GM10266 (cell line): ENCODE data around the gene YIPF1.

ENCODE experiments used
- DNase-seq: peaks from one replicate; pipeline ENCODE4 v3.0.0; 2012; ENCODE audit errors: extremely low spot score
- TF ChIP-seq, protein P1 (sequence below): IDR thresholded peaks from 2 replicates; pipeline ENCODE4 v1.5.1; 2012; ENCODE audit warnings: mild to moderate bottlenecking, low read depth; ENCODE audit not compliant: control insufficient read depth, insufficient read depth; ENCODE audit errors: missing control alignments

Gene YIPF1

DNA sequence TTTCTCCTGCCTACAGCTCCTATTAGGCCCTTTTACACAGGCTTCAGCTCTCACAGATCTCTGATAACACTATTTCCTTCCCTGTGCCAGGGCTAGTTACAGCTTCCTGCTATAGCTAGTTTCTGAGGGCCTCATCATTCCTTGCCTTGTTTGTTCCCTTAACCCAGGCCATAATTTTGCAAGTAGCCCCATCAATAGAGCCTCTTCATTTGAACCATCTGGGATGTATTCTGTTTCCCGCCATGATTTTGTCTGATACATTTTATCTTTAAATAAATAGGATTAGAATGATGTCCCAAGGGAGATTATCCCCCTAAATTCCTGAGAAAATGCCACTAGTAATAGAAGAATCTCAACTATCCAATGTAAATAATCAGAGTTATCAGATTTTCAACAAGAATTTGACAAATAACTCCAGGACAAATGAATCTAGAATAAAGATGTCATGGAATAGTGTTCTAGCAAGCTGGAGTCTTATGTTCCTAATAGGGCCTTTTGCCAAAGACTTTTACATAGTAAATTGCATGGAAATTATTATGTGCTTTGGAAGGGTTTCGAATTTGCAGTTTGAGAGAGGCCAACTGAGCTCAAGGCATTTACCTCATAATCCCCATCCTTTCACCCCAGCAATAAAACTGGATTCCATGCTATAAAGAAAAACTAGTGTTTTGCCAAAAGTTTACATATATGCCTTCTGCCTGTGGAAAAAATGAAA lies 39.8 kb upstream of the YIPF1 start:
- DNase-seq, result no peak
- TF ChIP-seq, protein P1, sequence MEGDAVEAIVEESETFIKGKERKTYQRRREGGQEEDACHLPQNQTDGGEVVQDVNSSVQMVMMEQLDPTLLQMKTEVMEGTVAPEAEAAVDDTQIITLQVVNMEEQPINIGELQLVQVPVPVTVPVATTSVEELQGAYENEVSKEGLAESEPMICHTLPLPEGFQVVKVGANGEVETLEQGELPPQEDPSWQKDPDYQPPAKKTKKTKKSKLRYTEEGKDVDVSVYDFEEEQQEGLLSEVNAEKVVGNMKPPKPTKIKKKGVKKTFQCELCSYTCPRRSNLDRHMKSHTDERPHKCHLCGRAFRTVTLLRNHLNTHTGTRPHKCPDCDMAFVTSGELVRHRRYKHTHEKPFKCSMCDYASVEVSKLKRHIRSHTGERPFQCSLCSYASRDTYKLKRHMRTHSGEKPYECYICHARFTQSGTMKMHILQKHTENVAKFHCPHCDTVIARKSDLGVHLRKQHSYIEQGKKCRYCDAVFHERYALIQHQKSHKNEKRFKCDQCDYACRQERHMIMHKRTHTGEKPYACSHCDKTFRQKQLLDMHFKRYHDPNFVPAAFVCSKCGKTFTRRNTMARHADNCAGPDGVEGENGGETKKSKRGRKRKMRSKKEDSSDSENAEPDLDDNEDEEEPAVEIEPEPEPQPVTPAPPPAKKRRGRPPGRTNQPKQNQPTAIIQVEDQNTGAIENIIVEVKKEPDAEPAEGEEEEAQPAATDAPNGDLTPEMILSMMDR, result no peak

DNA sequence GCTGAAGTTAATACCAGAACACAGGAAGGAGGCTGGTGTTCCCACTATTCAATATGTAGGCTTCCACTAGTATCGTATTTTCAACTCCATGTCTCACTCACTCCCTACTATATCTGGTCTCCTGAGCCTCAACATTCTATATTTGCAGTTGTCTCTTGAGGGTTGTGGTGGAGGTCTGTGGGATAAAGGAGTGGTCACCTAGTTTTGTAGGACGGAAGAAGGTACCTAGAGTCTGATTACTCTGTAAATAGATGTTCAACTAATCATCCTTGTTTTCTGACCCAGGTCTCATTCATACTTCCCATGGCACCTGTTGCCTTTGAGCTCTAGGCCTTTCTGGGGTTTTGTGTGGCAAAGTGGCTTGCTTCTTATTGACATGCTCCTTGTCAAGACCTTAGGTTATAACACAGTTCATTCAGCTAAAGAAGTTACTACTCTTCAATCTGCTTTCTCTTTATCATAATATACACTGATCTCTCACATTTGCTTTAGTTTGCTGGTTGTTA lies 37.8 kb upstream of the YIPF1 start:
- TF ChIP-seq, protein P1, result no peak
- no peak for DNase-seq

DNA sequence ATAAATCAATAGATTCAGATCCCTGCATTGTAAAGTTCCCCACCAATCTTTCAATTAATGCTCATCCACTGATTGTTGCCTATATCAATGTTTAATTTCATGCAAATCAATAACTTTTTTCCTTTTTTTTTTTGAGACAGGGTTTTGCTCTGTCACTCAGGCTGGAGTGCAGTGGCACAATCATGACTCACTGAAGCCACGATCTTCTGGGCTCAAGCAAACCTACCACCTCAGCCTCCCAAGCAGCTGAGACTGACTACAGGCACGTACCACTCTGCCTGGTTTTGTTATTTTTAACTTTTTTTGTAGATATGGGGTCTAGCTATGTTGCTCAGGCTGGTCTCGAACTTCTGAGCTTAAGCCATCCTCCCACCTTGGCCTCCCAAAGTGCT lies 30.1 kb upstream of the YIPF1 start:
- DNase-seq, result no peak
- TF ChIP-seq, protein P1, result no peak

DNA sequence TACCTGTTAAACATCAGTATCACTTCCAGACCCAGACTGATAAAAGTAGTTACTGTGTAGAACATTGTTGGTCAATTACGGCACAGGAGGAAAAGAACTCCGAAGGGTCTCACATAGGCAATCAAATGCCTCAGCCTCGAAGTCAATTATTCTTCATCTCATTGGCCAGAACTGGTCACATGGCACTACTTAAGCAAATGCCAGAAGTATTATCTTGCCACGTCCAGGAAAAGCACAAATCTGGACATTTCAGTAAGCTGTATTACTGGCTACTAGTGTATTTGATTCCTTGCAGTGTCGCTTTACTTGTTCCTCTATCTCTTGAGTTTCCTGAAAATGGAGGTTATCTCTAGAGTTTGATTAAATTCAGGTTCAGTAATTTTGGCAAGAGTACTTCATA lies 28.7 kb upstream of the YIPF1 start:
- TF ChIP-seq, protein P1, result no peak
- no peak for DNase-seq

DNA sequence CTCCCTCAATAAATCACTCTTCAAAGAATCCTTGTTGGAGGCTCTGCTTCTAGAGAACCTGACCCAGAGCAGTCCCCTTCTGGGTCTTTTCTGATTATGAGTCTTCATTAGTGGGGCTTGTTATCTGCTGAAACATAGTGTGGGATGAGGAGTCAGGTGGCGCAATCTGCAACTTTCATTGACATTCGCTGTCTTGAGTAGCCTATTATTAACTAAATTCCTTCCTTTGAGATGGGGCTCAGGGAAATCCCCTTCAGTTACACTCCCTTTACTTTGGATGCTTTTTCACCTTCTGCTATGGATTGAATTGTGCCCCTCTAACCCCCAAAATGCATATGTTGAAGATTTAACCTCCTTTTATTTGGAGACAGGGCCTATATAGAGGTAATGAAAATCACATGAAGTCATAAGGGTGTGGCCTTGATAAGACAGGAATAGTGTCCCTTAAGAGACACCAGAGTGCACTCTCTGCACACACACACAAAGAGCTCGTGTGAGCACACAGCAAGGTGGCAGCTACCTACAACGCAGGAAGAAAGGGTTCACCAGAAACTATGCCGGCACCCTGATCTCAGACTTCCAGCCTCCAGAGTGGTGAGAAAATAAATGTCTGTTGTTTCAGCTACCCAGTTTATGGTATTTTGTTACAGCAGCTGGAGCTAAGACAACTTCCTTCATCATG lies 23.9 kb upstream of the YIPF1 start:
- TF ChIP-seq, protein P1, result no peak
- no peak for DNase-seq

DNA sequence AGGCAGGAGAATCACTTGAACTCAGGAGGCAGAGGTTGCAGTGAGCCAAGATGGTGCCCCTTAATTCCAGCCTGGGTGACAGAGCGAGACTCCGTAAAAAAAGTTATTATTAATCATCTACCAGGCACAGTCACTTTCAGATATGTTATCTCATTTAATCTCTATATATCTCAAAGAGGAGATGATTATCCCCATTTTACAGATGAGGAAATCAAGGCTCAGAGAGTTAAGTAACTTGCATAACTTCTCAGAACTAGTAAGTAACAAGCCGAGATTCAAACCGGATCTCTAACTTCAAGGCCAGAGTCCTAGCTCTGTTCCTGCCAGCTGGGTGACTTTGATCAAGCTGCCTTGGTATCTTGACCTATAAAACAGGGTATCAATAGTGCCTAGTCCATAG lies 21.8 kb upstream of the YIPF1 start:
- DNase-seq, result no peak
- TF ChIP-seq, protein P1, result no peak

DNA sequence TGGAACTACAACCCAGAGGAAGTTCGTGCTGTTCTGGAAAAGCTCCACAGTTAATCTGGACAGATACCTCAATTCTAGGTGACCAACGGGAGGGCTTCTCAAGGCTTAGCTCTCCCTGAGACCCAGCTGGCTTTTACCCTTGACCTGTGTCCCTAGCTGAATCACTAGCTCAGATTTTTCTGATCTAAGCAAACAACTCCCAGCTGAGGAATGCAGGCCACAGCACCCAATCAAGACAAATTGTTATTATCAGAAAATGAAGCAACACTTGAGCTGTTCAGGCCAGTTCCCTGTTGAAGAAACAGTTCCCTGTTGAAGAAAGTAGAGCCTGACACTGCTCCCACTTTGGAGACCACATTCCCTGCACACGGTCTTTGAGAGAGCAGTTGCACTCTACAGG lies 20.3 kb upstream of the YIPF1 start:
- DNase-seq, result no peak
- TF ChIP-seq, protein P1, result no peak
